Skeletal muscle satellite cell (primary cell): ENCODE measurements around the gene ARID4A.

Source experiments
- H3K27me3 ChIP-seq: 2 replicates; pipeline ENCODE4 v1.7.0; 2013; ENCODE audit warnings: low read length; ENCODE audit not compliant: control insufficient read depth, insufficient read depth
- H3K36me3 ChIP-seq: 2 replicates; pipeline ENCODE4 v1.7.0; 2013; ENCODE audit warnings: mild to moderate bottlenecking, control low read depth, low read length; ENCODE audit not compliant: insufficient read depth
- H3K4me1 ChIP-seq: 2 replicates; pipeline ENCODE4 v1.7.0; 2013; ENCODE audit warnings: low read length; ENCODE audit not compliant: control insufficient read depth, insufficient read depth
- H3K4me2 ChIP-seq: 2 replicates; pipeline ENCODE4 v1.7.0; 2013; ENCODE audit warnings: mild to moderate bottlenecking, low read length
- H3K4me3 ChIP-seq: 2 replicates; pipeline ENCODE4 v1.7.0; 2013; ENCODE audit warnings: low read length
- H3K9ac ChIP-seq: 2 replicates; pipeline ENCODE4 v1.7.0; 2013; ENCODE audit warnings: mild to moderate bottlenecking, low read depth, low read length, moderate library complexity
- H3K9me3 ChIP-seq: replicated peaks from 2 replicates; pipeline ENCODE4 v1.7.0; 2013; ENCODE audit warnings: mild to moderate bottlenecking, control low read depth, low read length

The ARID4A gene

DNA sequence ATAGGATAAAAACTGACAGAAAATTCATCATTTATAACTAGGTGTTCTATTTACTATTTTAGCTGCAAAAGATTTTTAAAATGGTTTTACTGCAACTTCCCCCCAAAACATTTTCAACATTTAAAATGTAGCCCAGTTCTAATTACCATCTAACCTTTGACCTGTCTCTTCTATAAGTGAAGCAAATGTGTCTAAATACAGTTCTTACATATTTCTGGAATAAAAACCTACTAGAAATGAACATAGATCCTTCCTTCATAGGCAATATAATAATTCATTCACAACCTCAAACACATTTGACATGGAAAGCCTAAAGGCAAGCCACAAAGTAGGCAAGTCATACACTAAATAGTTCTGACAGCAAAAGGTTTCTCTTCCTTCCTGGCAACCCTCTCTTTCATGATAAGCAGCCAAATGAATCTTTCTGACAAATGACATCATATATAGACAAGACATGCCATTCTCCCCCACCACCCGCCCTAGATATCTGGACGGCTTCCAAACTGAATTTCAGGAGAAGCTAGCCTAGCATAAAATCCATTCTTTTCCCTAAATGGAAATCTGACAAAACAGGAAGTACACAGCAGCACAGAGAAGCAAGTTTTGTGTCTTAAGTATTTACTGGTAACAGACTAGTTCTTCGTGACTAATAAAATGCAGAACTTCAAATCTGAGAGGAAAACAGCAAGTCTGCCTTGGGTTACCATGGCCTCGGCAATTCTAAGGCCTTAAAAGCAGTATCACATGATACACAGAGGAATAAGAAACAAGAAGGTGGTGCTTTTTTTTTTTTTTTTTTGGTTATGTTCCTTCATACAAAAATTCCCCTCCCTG lies 17.2 kb upstream of the ARID4A start:
- Histone ChIP-seq H3K4me1 (peaks cover 31% of the 10 kb centered on the region), H3K4me2 (peak overlapping the region; percentile 1), H3K4me3 (no peak overlapping the region), H3K9me3 (no peaks in the 10 kb centered on the region), H3K9ac (peak overlapping the region; percentile 67), H3K27me3 (no peaks in the 10 kb centered on the region), H3K36me3 (peaks cover 50% of the 10 kb centered on the region)

DNA sequence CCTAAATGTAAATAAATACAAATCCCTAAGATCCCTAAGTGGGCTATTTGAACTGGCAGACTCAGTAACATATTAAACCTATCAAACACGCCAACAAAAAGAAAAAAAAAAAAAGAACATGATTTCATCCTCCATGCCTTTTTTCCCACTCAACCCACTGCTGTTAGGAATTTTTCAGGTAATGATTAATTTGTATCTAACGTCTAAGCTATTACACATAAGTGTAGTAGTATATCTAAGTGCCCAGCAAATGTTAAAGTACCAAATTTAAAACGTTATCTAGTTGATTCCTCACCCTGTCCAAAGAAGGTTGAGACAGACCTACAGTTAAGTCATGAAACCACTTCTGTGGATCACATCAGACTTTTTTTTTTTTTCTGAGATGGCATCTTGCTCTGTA lies 16.4 kb upstream of the ARID4A start:
- Histone ChIP-seq H3K4me2 (peak overlapping the region; percentile 1), H3K9me3 (no peaks in the 10 kb centered on the region), H3K36me3 (peaks cover 50% of the 10 kb centered on the region), H3K4me3 (no peak overlapping the region), H3K4me1 (peaks cover 24% of the 10 kb centered on the region), H3K27me3 (no peaks in the 10 kb centered on the region), H3K9ac (peak overlapping the region; percentile 67)

DNA sequence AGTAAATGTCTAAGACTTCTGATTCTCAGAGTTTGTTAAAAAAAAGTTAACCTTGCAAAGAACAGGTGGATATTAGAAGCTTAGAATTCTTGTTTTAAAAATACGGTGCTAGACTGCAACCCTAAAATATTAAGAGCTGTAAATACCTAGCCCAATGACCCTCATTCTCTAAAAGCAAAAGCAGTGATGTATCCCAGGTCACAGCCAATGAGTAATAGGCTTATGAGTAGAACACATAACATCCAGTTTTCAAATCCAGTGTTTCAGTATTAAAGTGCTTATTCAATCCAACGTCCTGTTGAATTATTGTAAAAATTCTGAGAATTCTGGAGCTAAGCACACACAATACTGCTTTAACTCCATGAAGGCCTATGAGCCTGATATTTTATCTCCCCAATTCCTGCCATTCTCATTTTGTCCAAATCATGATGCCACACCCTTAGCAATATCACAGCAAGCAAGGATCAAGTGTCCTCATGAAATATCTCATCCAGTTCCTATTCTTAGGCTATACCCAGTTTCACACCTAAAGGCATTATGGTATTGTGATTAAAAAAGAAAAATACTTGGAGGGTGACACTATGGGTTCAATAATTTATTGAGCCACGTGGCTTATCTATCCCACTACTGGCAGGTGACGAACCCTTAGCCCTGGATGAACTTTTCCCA lies 15.3 kb upstream of the ARID4A start:
- Histone ChIP-seq H3K4me3 (no peak overlapping the region), H3K4me1 (peaks cover 24% of the 10 kb centered on the region), H3K9ac (no peak overlapping the region), H3K9me3 (no peaks in the 10 kb centered on the region), H3K36me3 (peaks cover 41% of the 10 kb centered on the region), H3K27me3 (no peaks in the 10 kb centered on the region), H3K4me2 (no peak overlapping the region)

DNA sequence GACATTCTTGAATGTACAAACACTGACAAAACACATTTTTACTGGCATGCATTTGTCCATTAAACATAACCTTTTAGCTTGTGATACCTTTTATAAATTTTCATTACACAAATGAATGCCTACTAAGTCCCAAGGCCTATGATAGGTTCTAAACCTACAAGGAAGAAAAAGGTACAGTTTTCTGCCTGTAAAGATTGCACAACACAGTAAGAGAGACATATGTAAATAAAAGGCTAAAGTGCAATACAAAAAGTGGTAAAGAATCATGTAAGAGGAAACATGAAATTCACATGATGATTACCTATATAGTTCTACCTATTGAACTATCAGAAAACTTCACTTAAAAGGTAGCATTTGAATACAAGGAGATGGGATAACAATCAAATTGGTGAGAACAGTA lies 14.6 kb upstream of the ARID4A start:
- Histone ChIP-seq H3K4me3 (no peak overlapping the region), H3K36me3 (peaks cover 44% of the 10 kb centered on the region), H3K9ac (no peak overlapping the region), H3K27me3 (no peaks in the 10 kb centered on the region), H3K4me1 (peaks cover 24% of the 10 kb centered on the region), H3K4me2 (no peak overlapping the region), H3K9me3 (no peaks in the 10 kb centered on the region)

DNA sequence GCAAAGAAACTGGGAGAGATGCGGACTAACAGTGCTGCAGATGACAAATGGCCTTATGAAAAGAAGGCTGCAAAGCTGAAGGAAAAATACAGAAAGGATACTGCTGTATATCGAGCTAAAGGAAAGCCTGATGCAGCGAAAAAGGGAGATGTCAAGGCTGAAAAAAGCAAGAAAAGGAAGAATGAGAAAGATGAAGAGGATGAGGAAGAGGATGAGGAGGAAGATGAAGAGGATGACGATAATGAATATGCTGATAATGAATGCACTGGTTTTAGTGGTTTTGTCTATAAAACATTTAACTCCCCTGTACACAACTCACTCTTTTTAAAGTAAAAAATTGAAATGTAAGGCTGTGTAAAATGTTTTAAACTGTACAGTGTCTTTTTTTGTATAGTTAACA lies 13.2 kb upstream of the ARID4A start:
- H3K36me3 ChIP-seq, result peaks cover 52% of the 10 kb centered on the region

DNA sequence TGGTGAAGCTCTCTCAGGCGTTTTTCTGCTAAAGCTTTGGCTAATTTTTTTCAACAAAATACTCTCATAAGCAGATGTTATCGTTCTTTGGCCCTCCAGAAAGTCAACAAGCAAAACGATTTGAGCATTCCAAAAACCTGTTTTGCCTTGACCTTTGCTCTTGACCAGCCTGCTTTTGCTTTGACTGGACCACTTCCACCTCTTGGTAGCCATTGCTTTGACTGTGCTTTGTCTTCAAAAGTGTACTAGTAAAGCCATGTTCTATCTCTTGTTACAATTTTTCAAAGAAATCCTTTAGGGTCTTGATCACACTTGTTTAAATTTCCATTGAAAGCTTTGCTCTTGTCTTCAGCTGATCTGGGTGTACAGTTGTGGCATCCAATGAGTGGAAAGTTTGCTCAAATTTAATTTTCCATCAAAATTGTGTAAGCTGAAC lies 10.7 kb upstream of the ARID4A start:
- Histone ChIP-seq H3K9me3 (no peaks in the 10 kb centered on the region), H3K4me2 (no peak overlapping the region), H3K4me1 (peaks cover 5% of the 10 kb centered on the region), H3K27me3 (no peaks in the 10 kb centered on the region), H3K36me3 (peaks cover 71% of the 10 kb centered on the region), H3K9ac (no peak overlapping the region), H3K4me3 (no peak overlapping the region)

More for the DNA sequence above, 13.2 kb upstream of the ARID4A start:
- Histone ChIP-seq H3K9ac (no peak overlapping the region), H3K4me2 (no peak overlapping the region), H3K4me1 (peaks cover 24% of the 10 kb centered on the region), H3K4me3 (no peak overlapping the region), H3K9me3 (no peaks in the 10 kb centered on the region), H3K27me3 (no peaks in the 10 kb centered on the region)

DNA sequence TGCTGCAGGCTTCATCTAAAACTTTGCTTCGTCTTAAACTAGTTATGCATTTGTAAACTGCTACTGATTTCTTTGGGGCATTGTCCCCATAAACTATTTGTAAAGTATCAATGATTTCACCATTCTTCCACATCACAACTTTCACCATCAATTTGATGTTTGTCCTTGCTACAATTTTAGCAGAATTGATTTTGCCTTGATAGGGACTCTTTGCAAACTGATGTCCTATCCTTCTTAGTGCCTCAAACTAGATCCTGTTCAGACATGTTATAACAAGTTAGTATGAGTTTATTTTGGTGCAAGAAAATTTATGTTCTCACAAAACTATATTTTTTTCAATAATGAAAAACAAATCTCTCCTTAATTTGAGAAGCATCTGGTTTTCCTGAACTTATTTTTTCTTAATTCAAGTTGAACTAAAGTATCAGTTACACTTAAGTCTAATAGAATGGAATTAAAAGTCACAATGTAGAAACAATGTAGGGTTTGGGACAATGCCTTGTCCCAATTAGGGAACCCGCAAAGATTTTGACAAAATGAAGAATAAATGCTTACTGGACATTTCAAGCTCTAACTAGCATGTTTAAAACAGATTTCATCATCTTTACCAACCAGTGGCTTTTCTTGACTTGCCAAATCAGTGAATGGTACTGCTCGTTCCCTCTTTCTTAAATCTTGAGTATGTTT lies 10.1 kb upstream of the ARID4A start:
- Histone ChIP-seq H3K4me1 (peaks cover 3% of the 10 kb centered on the region), H3K36me3 (peaks cover 68% of the 10 kb centered on the region), H3K9ac (no peak overlapping the region), H3K27me3 (no peaks in the 10 kb centered on the region), H3K4me3 (no peak overlapping the region), H3K4me2 (no peak overlapping the region), H3K9me3 (no peaks in the 10 kb centered on the region)

DNA sequence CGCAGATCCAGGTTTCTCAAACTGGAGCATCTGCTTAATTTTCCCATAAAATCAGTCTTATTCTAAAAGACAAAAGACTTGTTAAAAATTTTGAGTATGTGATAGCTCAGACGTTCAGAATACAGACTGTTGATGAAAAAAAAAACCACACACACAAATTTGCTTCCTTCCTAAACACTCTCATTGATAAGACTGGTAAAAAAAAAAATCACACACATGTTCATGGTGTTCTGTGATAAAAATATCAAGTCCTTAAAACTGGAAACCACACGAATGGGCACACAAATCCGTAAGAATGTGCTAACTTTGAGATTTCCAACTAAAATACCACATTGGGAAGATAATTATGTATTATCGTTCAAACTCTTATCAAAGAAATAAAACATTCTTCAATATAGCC lies 6.7 kb upstream of the ARID4A start:
- Histone ChIP-seq H3K4me2 (no peak overlapping the region), H3K9me3 (no peaks in the 10 kb centered on the region), H3K36me3 (peaks cover 61% of the 10 kb centered on the region), H3K4me1 (no peaks in the 10 kb centered on the region), H3K4me3 (no peak overlapping the region), H3K27me3 (no peaks in the 10 kb centered on the region), H3K9ac (no peak overlapping the region)

DNA sequence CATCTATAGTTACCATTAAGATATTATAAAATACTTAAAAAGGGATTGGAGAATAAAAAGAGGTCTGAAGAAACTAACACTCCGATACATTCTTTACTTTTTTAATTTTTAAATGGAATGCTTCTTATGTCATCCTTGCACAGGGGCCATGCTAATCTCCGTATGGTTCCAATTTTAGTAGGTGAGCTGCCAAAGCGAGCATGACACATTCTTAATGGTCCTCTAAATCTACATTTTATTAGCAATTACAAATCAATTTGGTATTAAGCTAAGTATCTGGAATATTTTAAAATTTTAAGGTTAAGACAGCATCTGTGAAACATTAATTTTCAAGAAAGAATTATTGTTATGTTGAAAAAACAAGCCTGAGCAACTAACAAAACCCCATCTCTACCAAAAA lies 6.2 kb upstream of the ARID4A start:
- Histone ChIP-seq H3K4me3 (no peak overlapping the region), H3K9ac (no peak overlapping the region), H3K27me3 (no peaks in the 10 kb centered on the region), H3K4me1 (no peaks in the 10 kb centered on the region), H3K4me2 (no peak overlapping the region), H3K36me3 (peaks cover 61% of the 10 kb centered on the region), H3K9me3 (no peaks in the 10 kb centered on the region)

DNA sequence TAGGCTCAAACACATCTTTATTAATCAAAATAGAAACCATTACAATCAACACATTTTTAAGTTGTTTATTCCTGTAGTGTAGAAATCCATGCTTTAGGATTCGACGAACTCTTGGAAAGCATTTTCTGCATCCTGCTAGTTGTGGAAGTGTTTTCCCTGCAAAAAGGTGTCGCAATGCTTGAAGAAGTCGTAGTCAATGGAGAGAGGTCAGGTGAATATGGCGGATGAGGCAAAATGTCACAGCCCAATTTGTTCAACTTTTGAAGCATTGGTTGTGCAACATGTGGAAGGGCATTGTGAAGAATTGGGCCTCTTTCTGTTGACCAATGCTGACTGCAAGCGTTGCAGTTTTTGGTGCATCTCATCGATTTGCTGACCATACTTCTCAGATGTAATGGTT lies 4.2 kb upstream of the ARID4A start:
- Histone ChIP-seq H3K36me3 (peaks cover 51% of the 10 kb centered on the region), H3K9ac (no peak overlapping the region), H3K4me2 (no peak overlapping the region), H3K4me3 (no peak overlapping the region), H3K27me3 (no peaks in the 10 kb centered on the region), H3K4me1 (no peaks in the 10 kb centered on the region), H3K9me3 (no peaks in the 10 kb centered on the region)

DNA sequence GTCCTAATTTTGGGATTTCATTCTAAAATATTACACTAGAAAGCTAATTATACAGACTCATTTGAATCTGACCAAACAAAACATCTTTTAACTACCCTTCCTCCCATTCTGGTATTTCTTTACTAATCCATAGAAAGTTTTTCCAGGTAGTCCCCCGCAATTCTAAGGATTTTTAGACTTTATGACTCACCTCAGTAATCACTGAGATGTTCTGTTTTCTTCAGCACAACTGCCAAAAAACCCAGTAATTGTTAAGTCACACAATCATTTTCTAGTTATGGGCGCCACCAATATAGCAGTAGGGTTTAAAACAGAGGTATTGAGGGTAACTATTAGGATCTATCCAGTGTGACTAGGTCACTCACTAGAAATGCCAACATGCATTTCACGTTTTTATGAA lies 1.6 kb upstream of the ARID4A start:
- Histone ChIP-seq H3K9ac (peak overlapping the region; percentile 94), H3K4me1 (peaks cover 12% of the 10 kb centered on the region), H3K36me3 (peaks cover 30% of the 10 kb centered on the region)

More for the DNA sequence above, 1.6 kb upstream of the ARID4A start:
- no peaks in the 10 kb centered on the region for H3K9me3 ChIP-seq
- H3K4me3 ChIP-seq, result peak overlapping the region; percentile 94
- H3K4me2 ChIP-seq, result peak overlapping the region; percentile 94
- no peaks in the 10 kb centered on the region for H3K27me3 ChIP-seq
